Smooth muscle cell (in vitro differentiated cells): ENCODE measurements around the gene LIFR. TPM values are rescaled to one million over a fixed set of nuclear protein-coding genes. Genes with fewer than 3 reads are reported as not detected.

Source experiments
- DNase-seq: peaks from one replicate; lab custom pipeline; 2025; ENCODE audit not compliant: unreplicated experiment; lab: John Stamatoyannopoulos, UW
- H2AFZ ChIP-seq: fragments of 200-600 bp; sonication (generic); 2 replicates; pipeline ENCODE4 v1.6.0; 2016; ENCODE audit warnings: antibody characterized with exemption, low read depth, mild to moderate bottlenecking
- H3F3A ChIP-seq: fragments of 200-600 bp; sonication (generic); 2 replicates; pipeline ENCODE4 v1.6.0; 2017; ENCODE audit warnings: antibody characterized with exemption, low read depth
- H3K27ac ChIP-seq: fragments of 200-600 bp; sonication (generic); 2 replicates; pipeline ENCODE4 v1.5.1; 2016; ENCODE audit warnings: low read depth, mild to moderate bottlenecking
- H3K27me3 ChIP-seq: fragments of 200-600 bp; sonication (generic); 2 replicates; pipeline ENCODE4 v1.6.1; 2016; ENCODE audit warnings: low read depth, mild to moderate bottlenecking
- H3K36me3 ChIP-seq: fragments of 200-600 bp; sonication (generic); 2 replicates; pipeline ENCODE4 v1.5.1; 2016; ENCODE audit warnings: low read depth
- H3K4me1 ChIP-seq: fragments of 200-600 bp; sonication (generic); 2 replicates; pipeline ENCODE4 v1.5.1; 2016; ENCODE audit warnings: low read depth
- H3K4me2 ChIP-seq: fragments of 200-600 bp; sonication (generic); 2 replicates; pipeline ENCODE4 v1.6.0; 2016; ENCODE audit warnings: mild to moderate bottlenecking
- H3K4me3 ChIP-seq: fragments of 200-600 bp; sonication (generic); 2 replicates; pipeline ENCODE4 v1.5.1; 2016; ENCODE audit warnings: mild to moderate bottlenecking
- H3K79me2 ChIP-seq: fragments of 200-600 bp; sonication (generic); 2 replicates; pipeline ENCODE4 v1.6.0; 2016; ENCODE audit warnings: low read depth, mild to moderate bottlenecking
- H3K9ac ChIP-seq: fragments of 200-600 bp; sonication (generic); 2 replicates; pipeline ENCODE4 v1.6.0; 2016; ENCODE audit warnings: low read depth
- H3K9me3 ChIP-seq: fragments of 200-600 bp; sonication (generic); replicated peaks from 2 replicates; pipeline ENCODE4 v1.5.1; 2016; ENCODE audit warnings: low read depth
- H4K20me1 ChIP-seq: fragments of 200-600 bp; sonication (generic); 2 replicates; pipeline ENCODE4 v1.6.0; 2016; ENCODE audit warnings: low read depth
- CTCF ChIP-seq: fragments of 200-600 bp; sonication (generic); IDR thresholded peaks from 2 replicates; pipeline ENCODE4 v1.5.1; 2017; ENCODE audit warnings: borderline replicate concordance, mild to moderate bottlenecking, antibody characterized with exemption; ENCODE audit not compliant: insufficient read depth, poor library complexity, severe bottlenecking
- WGBS: methylation state at CpG from one replicate; pipeline ENCODE4 v1.1.7; 2016; ENCODE audit warnings: low lambda C conversion rate; 5-methylcytosine and 5-hydroxymethylcytosine counted together
- polyA plus RNA-seq: library from polyadenylated mRNA; unstranded; fragments of >200 nt; fragmentation: Nextera tagmentation; extraction: Ambion mirVana; gene quantifications from 2 replicates; pipeline ENCODE4 v1.2.1, GENCODE V29; 2016
- total RNA-seq: library from RNA; depleted of rRNA; stranded (reverse); fragments of >200 nt; gene quantifications from 2 replicates; pipeline ENCODE4 v1.2.3, GENCODE V29; 2014

LIFR gene
- total and polyA plus RNA-seq, 2 experiments from 2014 or later: 14.3 to 29.2 TPM

- Histone ChIP-seq H3K9me3 (no peaks in the 10 kb centered on the region), H3K4me1 (no peaks in the 10 kb centered on the region), H4K20me1 (no peaks in the 10 kb centered on the region), H3K4me2 (no peak overlapping the region), H3K27ac (no peak overlapping the region), H3K36me3 (no peaks in the 10 kb centered on the region), H3K9ac (no peak overlapping the region), H2AFZ (no peak overlapping the region), H3F3A (no peaks in the 10 kb centered on the region), H3K27me3 (no peaks in the 10 kb centered on the region), H3K4me3 (no peak overlapping the region), H3K79me2 (no peaks in the 10 kb centered on the region)
- 85% methylated on average over 9 of the region's 9 CpGs for WGBS
- TF ChIP-seq CTCF: no peak
- DNase-seq: no peak
Measured at GRCh38 chr5:38448568-38449350, 107.7 kb downstream of the LIFR start.

GRCh38 chr5:38447786-38448185 lies 108.7 kb downstream of the LIFR start:
- no peaks in the 10 kb centered on the region for H3K4me1 ChIP-seq
- H3K79me2 ChIP-seq: no peaks in the 10 kb centered on the region
- no peak overlapping the region for H3K27ac ChIP-seq

GRCh38 chr5:38447056-38447455 lies 109.4 kb downstream of the LIFR start:
- Histone ChIP-seq H3K4me1 (no peaks in the 10 kb centered on the region), H3K4me2 (no peak overlapping the region), H3F3A (no peaks in the 10 kb centered on the region), H3K79me2 (no peaks in the 10 kb centered on the region), H3K27me3 (no peaks in the 10 kb centered on the region), H3K27ac (no peak overlapping the region), H4K20me1 (no peaks in the 10 kb centered on the region), H3K9me3 (no peaks in the 10 kb centered on the region), H3K4me3 (no peak overlapping the region), H3K36me3 (no peaks in the 10 kb centered on the region), H3K9ac (no peak overlapping the region), H2AFZ (no peak overlapping the region)
- WGBS: 88% methylated on average over 2 of the region's 2 CpGs
- TF ChIP-seq CTCF: no peak
- DNase-seq: no peak

More at GRCh38 chr5:38447786-38448185, 108.7 kb downstream of the LIFR start:
- no peaks in the 10 kb centered on the region for H3K27me3 ChIP-seq
- H3K36me3 ChIP-seq: no peaks in the 10 kb centered on the region
- H3K9ac ChIP-seq: no peak overlapping the region
- DNase-seq: no peak
- no peaks in the 10 kb centered on the region for H4K20me1 ChIP-seq
- no peak for TF ChIP-seq CTCF
- H2AFZ ChIP-seq: no peak overlapping the region
- no peak overlapping the region for H3K4me2 ChIP-seq
- H3K9me3 ChIP-seq: no peaks in the 10 kb centered on the region
- 98% methylated on average over 5 of the region's 5 CpGs for WGBS
- H3K4me3 ChIP-seq: no peak overlapping the region
- H3F3A ChIP-seq: no peaks in the 10 kb centered on the region
